Activated CD8-positive, alpha-beta T cell treated with anti-CD3 and anti-CD28 coated beads for 36 hours (primary cell): ENCODE results near the gene RALB. TPM values are rescaled to one million over a fixed set of nuclear protein-coding genes. Genes with fewer than 3 reads are reported as not detected.

Source experiments
- ATAC-seq: fragments of 200-7000 bp; cut with Tn5 transposase; one replicate; pipeline ENCODE4 v1.10.0; 2021; ENCODE audit warnings: mild to moderate bottlenecking, moderate library complexity
- CTCF ChIA-PET: fragments of 350-600 bp; sonication (Branson Sonifier 250); formaldehyde crosslinking; loops from one replicate; lab custom pipeline; 2021; ENCODE audit warnings: antibody characterized with exemption; lab: Charles Lee
- POLR2A ChIA-PET: fragments of 350-600 bp; sonication (Branson Sonifier 250); formaldehyde crosslinking; loops from one replicate; lab custom pipeline; 2021; ENCODE audit warnings: antibody characterized with exemption; lab: Charles Lee
- DNase-seq: peaks from one replicate; pipeline ENCODE4 v3.0.0-alpha.2; 2020
- H3K27ac Mint-ChIP-seq: one replicate; pipeline ENCODE4 v1.8.0; 2021; ENCODE audit warnings: mild to moderate bottlenecking, mixed read lengths
- H3K27me3 Mint-ChIP-seq: one replicate; pipeline ENCODE4 v1.8.0; 2021; ENCODE audit warnings: mixed read lengths
- H3K36me3 Mint-ChIP-seq: one replicate; pipeline ENCODE4 v1.8.0; 2021; ENCODE audit warnings: low read depth, mixed read lengths
- H3K4me1 Mint-ChIP-seq: one replicate; pipeline ENCODE4 v1.8.0; 2021; ENCODE audit warnings: low read depth, mixed read lengths
- H3K4me3 Mint-ChIP-seq: one replicate; pipeline ENCODE4 v1.8.0; 2021; ENCODE audit warnings: mild to moderate bottlenecking, moderate library complexity, mixed read lengths
- H3K9me3 Mint-ChIP-seq: one replicate; pipeline ENCODE4 v1.8.0; 2021; ENCODE audit warnings: mixed read lengths
- CTCF ChIP-seq: fragments of 200-600 bp; IDR thresholded peaks from one replicate; pipeline ENCODE4 v1.8.0; 2022; ENCODE audit warnings: antibody characterized with exemption, mild to moderate bottlenecking
- intact Hi-C: fragments of 100-400 bp; cut with micrococcal nuclease; formaldehyde crosslinking; loops from one replicate; pipeline ENCODE4 v1.10.0; 2022
- total RNA-seq, 2 experiments: library from RNA; stranded (reverse); gene quantifications; one replicate each; pipeline ENCODE4 v1.2.3, GENCODE V29; 2021

RALB gene
- total RNA-seq, 2 experiments from 2014 or later = 16.7 to 17.6 TPM

- H3K27me3 Mint-ChIP-seq = no peaks in the 10 kb centered on the region
- POLR2A ChIA-PET = no interaction called here
- H3K4me1 Mint-ChIP-seq = peaks cover 17% of the 10 kb centered on the region
- no peak for DNase-seq
- H3K27ac Mint-ChIP-seq = peak overlapping the region; percentile 2
- intact Hi-C loops = no loop called here
- no peak overlapping the region for H3K4me3 Mint-ChIP-seq
- CTCF ChIA-PET = interaction anchor here (1.1 to 1.2 kb wide), 2 partner anchors 10 to 46 kb away, joined by 3 read pairs; no protein-coding TSS in a partner anchor
- peaks cover 9% of the 10 kb centered on the region for H3K36me3 Mint-ChIP-seq
- ATAC-seq = peak; percentile 58
- no peak for TF ChIP-seq CTCF
- peaks cover 2% of the 10 kb centered on the region for H3K9me3 Mint-ChIP-seq
Measured at GRCh38 chr2:120267348-120267747, 14.7 kb downstream of the RALB start.

GRCh38 chr2:120269076-120269744 lies 16.6 kb downstream of the RALB start:
- CTCF ChIA-PET = interaction anchor here (1.2 kb wide), 1 partner anchor 95 kb away, joined by 3 read pairs; no protein-coding TSS in a partner anchor
- H3K9me3 Mint-ChIP-seq = peaks cover 2% of the 10 kb centered on the region
- ATAC-seq (peak; percentile 20), DNase-seq (peak; percentile 29)
- no peak overlapping the region for H3K4me3 Mint-ChIP-seq
- intact Hi-C loops = no loop called here
- TF ChIP-seq CTCF = no peak
- peaks cover 17% of the 10 kb centered on the region for H3K4me1 Mint-ChIP-seq
- no peaks in the 10 kb centered on the region for H3K27me3 Mint-ChIP-seq
- POLR2A ChIA-PET = no interaction called here
- H3K27ac Mint-ChIP-seq = no peak overlapping the region
- H3K36me3 Mint-ChIP-seq = peaks cover 9% of the 10 kb centered on the region

GRCh38 chr2:120269816-120270215 lies 17.2 kb downstream of the RALB start:
- Mint-ChIP-seq H3K36me3 (peaks cover 9% of the 10 kb centered on the region), H3K4me3 (no peak overlapping the region), H3K27ac (no peak overlapping the region), H3K27me3 (no peaks in the 10 kb centered on the region), H3K4me1 (peaks cover 14% of the 10 kb centered on the region), H3K9me3 (peaks cover 2% of the 10 kb centered on the region)
- no peak for DNase-seq
- intact Hi-C loops = no loop called here
- ChIA-PET CTCF (interaction anchor here (1.1 to 1.2 kb wide), 2 partner anchors 44 to 95 kb away, joined by 3 read pairs; no protein-coding TSS in a partner anchor), POLR2A (no interaction called here)
- no peak for TF ChIP-seq CTCF
- ATAC-seq = no peak

- ChIA-PET CTCF (interaction anchor here (1.1 to 1.2 kb wide), 2 partner anchors 12 to 41 kb away, joined by 3 read pairs; no protein-coding TSS in a partner anchor), POLR2A (interaction anchor here (0.6 to 1.4 kb wide), 3 partner anchors 11 to 43 kb away, joined by 3 to 4 read pairs (median 3); no protein-coding TSS in a partner anchor)
- peaks cover 11% of the 10 kb centered on the region for H3K4me1 Mint-ChIP-seq
- TF ChIP-seq CTCF = no peak
- intact Hi-C loops = no loop called here
- no peak overlapping the region for H3K4me3 Mint-ChIP-seq
- DNase-seq (no peak), ATAC-seq (no peak)
- no peak overlapping the region for H3K27ac Mint-ChIP-seq
- peaks cover 9% of the 10 kb centered on the region for H3K36me3 Mint-ChIP-seq
- no peaks in the 10 kb centered on the region for H3K27me3 Mint-ChIP-seq
- peaks cover 5% of the 10 kb centered on the region for H3K9me3 Mint-ChIP-seq
Measured at GRCh38 chr2:120271711-120272379, 19.2 kb downstream of the RALB start.
